Measurements from ENCODE around the gene MDM2. TPM values are rescaled to one million over a fixed set of nuclear protein-coding genes. Genes with fewer than 3 reads are reported as not detected.

Gene MDM2
- total and polyA plus RNA-seq, 2 donors (not counting 1 experiment from before 2014, with no cell fraction given): 6.1 to 78.7 TPM

- Histone ChIP-seq H3K36me3 (replicated peaks in 1 of 2; ENCODE audit: control extremely low read depth in 1 of 2, control insufficient read depth in 1 of 2, extremely low read depth in 1 of 2, insufficient read depth in 2 of 2, low read length in 1 of 2) (peaks cover 0 to 2% of the 10 kb centered on the region in 2 experiments), H3K27me3 (replicated peaks in 1 of 4; ENCODE audit: control extremely low read depth in 1 of 4, control insufficient read depth in 3 of 4, insufficient read depth in 4 of 4, low read length in 3 of 4) (no peaks in the 10 kb centered on the region), H3K4me2 (replicated peaks; ENCODE audit: low read depth, low read length, poor library complexity, severe bottlenecking) (no peak overlapping the region), H3K4me3 (ENCODE audit: control extremely low read depth in 1 of 5, extremely low read depth in 1 of 5, insufficient read depth in 1 of 5, low read depth in 2 of 5, low read length in 4 of 5) (no peak overlapping the region), H2AFZ (ENCODE audit: insufficient read depth, low read depth, low read length, poor library complexity, severe bottlenecking) (no peak overlapping the region), H3K27ac (ENCODE audit: low read length in 2 of 2) (no peak overlapping the region), H3K4me1 (ENCODE audit: control insufficient read depth in 2 of 2, insufficient read depth in 2 of 2, low read length in 2 of 2) (no peaks in the 10 kb centered on the region), H3K9me3 (ENCODE audit: control extremely low read depth in 1 of 3, control insufficient read depth in 2 of 3, insufficient read depth in 1 of 3, low read length in 2 of 3) (no peaks in the 10 kb centered on the region), H4K20me1 (ENCODE audit: control insufficient read depth, insufficient read depth, low read length, poor library complexity, severe bottlenecking) (no peaks in the 10 kb centered on the region), H3K9ac (ENCODE audit: low read length) (no peak overlapping the region), H3K79me2 (ENCODE audit: control insufficient read depth, insufficient read depth, low read length) (no peaks in the 10 kb centered on the region)
- no peak for TF ChIP-seq EZH2 (IDR thresholded peaks at IDR 0.05; ENCODE audit: borderline replicate concordance, insufficient read depth, low read depth, low read length, poor library complexity, severe bottlenecking)
- TF ChIP-seq, protein P1, sequence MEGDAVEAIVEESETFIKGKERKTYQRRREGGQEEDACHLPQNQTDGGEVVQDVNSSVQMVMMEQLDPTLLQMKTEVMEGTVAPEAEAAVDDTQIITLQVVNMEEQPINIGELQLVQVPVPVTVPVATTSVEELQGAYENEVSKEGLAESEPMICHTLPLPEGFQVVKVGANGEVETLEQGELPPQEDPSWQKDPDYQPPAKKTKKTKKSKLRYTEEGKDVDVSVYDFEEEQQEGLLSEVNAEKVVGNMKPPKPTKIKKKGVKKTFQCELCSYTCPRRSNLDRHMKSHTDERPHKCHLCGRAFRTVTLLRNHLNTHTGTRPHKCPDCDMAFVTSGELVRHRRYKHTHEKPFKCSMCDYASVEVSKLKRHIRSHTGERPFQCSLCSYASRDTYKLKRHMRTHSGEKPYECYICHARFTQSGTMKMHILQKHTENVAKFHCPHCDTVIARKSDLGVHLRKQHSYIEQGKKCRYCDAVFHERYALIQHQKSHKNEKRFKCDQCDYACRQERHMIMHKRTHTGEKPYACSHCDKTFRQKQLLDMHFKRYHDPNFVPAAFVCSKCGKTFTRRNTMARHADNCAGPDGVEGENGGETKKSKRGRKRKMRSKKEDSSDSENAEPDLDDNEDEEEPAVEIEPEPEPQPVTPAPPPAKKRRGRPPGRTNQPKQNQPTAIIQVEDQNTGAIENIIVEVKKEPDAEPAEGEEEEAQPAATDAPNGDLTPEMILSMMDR (IDR thresholded peaks at IDR 0.05): no peak
- ChIA-PET CTCF (no interaction called here), POLR2A (no interaction called here)
- intact Hi-C loops (cut with micrococcal nuclease): no loop called here
- no peaks in the 10 kb centered on the region for H3K27me3 Mint-ChIP-seq
- ATAC-seq (ENCODE audit: low read depth): no peak
- no peak overlapping the region for H3K27ac Mint-ChIP-seq
- H3K4me1 Mint-ChIP-seq: no peaks in the 10 kb centered on the region
- no peaks in the 10 kb centered on the region for H3K9me3 Mint-ChIP-seq (ENCODE audit: insufficient read depth)
- H3K4me3 Mint-ChIP-seq: no peak overlapping the region
- WGBS (ENCODE audit: insufficient coverage): 100% methylated on average over 2 of the region's 3 CpGs
- no peak for DNase-seq
Measured at GRCh38 chr12:68854554-68854953, 46.6 kb downstream of the MDM2 start.

- Mint-ChIP-seq H3K4me1 (no peaks in the 10 kb centered on the region), H3K27ac (no peak overlapping the region), H3K27me3 (no peaks in the 10 kb centered on the region), H3K4me3 (no peak overlapping the region), H3K9me3 (ENCODE audit: insufficient read depth) (no peaks in the 10 kb centered on the region)
- Histone ChIP-seq H2AFZ (ENCODE audit: insufficient read depth, low read depth, low read length, poor library complexity, severe bottlenecking) (no peak overlapping the region), H3K4me1 (ENCODE audit: control insufficient read depth in 2 of 2, insufficient read depth in 2 of 2, low read length in 2 of 2) (no peaks in the 10 kb centered on the region), H4K20me1 (ENCODE audit: control insufficient read depth, insufficient read depth, low read length, poor library complexity, severe bottlenecking) (no peaks in the 10 kb centered on the region), H3K4me2 (replicated peaks; ENCODE audit: low read depth, low read length, poor library complexity, severe bottlenecking) (no peak overlapping the region), H3K36me3 (replicated peaks in 1 of 2; ENCODE audit: control extremely low read depth in 1 of 2, control insufficient read depth in 1 of 2, extremely low read depth in 1 of 2, insufficient read depth in 2 of 2, low read length in 1 of 2) (peaks cover 0 to 2% of the 10 kb centered on the region in 2 experiments), H3K79me2 (ENCODE audit: control insufficient read depth, insufficient read depth, low read length) (no peaks in the 10 kb centered on the region), H3K4me3 (ENCODE audit: control extremely low read depth in 1 of 5, extremely low read depth in 1 of 5, insufficient read depth in 1 of 5, low read depth in 2 of 5, low read length in 4 of 5) (no peak overlapping the region), H3K9ac (ENCODE audit: low read length) (no peak overlapping the region), H3K27me3 (replicated peaks in 1 of 4; ENCODE audit: control extremely low read depth in 1 of 4, control insufficient read depth in 3 of 4, insufficient read depth in 4 of 4, low read length in 3 of 4) (no peaks in the 10 kb centered on the region), H3K9me3 (ENCODE audit: control extremely low read depth in 1 of 3, control insufficient read depth in 2 of 3, insufficient read depth in 1 of 3, low read length in 2 of 3) (no peaks in the 10 kb centered on the region), H3K27ac (ENCODE audit: low read length in 2 of 2) (no peak overlapping the region)
- ChIA-PET POLR2A (no interaction called here), CTCF (no interaction called here)
- 92% methylated on average over 3 of the region's 3 CpGs for WGBS (ENCODE audit: insufficient coverage)
- ATAC-seq (ENCODE audit: low read depth): no peak
- intact Hi-C loops (cut with micrococcal nuclease): no loop called here
- DNase-seq: no peak
- TF ChIP-seq, protein P1 (IDR thresholded peaks at IDR 0.05): no peak
- no peak for TF ChIP-seq EZH2 (IDR thresholded peaks at IDR 0.05; ENCODE audit: borderline replicate concordance, insufficient read depth, low read depth, low read length, poor library complexity, severe bottlenecking)
Measured at GRCh38 chr12:68855111-68855510, 47.1 kb downstream of the MDM2 start.
